OCI-LY3 (cell line): Measurements from ENCODE around the gene PABPN1.

Experiments used
- H2AFZ ChIP-seq: fragments of 200-600, 300-600 bp; shearing (Covaris generic); 2 replicates; pipeline ENCODE4 v1.6.0; 2014; ENCODE audit warnings: antibody characterized with exemption, low read depth, low read length
- H3K27ac ChIP-seq: fragments of 200-600, 300-600 bp; sonication (generic); 2 replicates; pipeline ENCODE4 v1.5.1; 2014; ENCODE audit warnings: mild to moderate bottlenecking, low read length, moderate library complexity, mixed read lengths
- H3K27me3 ChIP-seq: fragments of 200-600, 300-600 bp; sonication (generic); 2 replicates; pipeline ENCODE4 v1.6.1; 2014; ENCODE audit warnings: low read depth, low read length, mixed read lengths
- H3K36me3 ChIP-seq: fragments of 200-600, 300-600 bp; sonication (generic); replicated peaks from 2 replicates; pipeline ENCODE3; 2014; ENCODE audit warnings: low read depth, low read length, mixed read lengths
- H3K4me1 ChIP-seq: fragments of 300-600, 200-600 bp; sonication (generic); 2 replicates; pipeline ENCODE4 v1.6.1; 2014; ENCODE audit warnings: low read length, mixed read lengths
- H3K4me2 ChIP-seq: fragments of 200-600, 300-600 bp; sonication (generic); 2 replicates; pipeline ENCODE4 v1.6.1; 2014; ENCODE audit warnings: low read length, mixed read lengths
- H3K4me3 ChIP-seq: fragments of 300-600, 200-600 bp; sonication (generic); 2 replicates; pipeline ENCODE4 v1.5.1; 2014; ENCODE audit warnings: antibody characterized with exemption, mild to moderate bottlenecking, low read length, moderate library complexity
- H3K79me2 ChIP-seq: fragments of 300-600, 200-600 bp; shearing (Covaris generic); 2 replicates; pipeline ENCODE4 v1.6.1; 2014; ENCODE audit warnings: mild to moderate bottlenecking, low read length, mixed read lengths
- H3K9ac ChIP-seq: fragments of 300-600, 200-600 bp; shearing (Covaris generic); 2 replicates; pipeline ENCODE4 v1.6.0; 2014; ENCODE audit warnings: mild to moderate bottlenecking, low read length, moderate library complexity
- H3K9me3 ChIP-seq: fragments of 200-600, 300-600 bp; shearing (Covaris generic); 2 replicates; pipeline ENCODE4 v1.6.1; 2014; ENCODE audit warnings: low read length, mixed read lengths; ENCODE audit not compliant: insufficient read depth
- H4K20me1 ChIP-seq: fragments of 200-600, 300-600 bp; sonication (generic); 2 replicates; pipeline ENCODE4 v1.6.1; 2016; ENCODE audit warnings: low read length, mixed read lengths; ENCODE audit not compliant: insufficient read depth
- EZH2phosphoT487 ChIP-seq: fragments of 200-600 bp; shearing (Covaris generic); IDR thresholded peaks from 2 replicates; pipeline ENCODE4 v1.6.1; 2018; ENCODE audit warnings: antibody characterized with exemption, mixed run types, low read depth
- TF ChIP-seq, protein P1 (sequence below): fragments of 200-600, 300-600 bp; sonication (generic); IDR thresholded peaks from 2 replicates; pipeline ENCODE4 v1.5.1; 2014; ENCODE audit warnings: antibody characterized with exemption, low read length, low read depth

The PABPN1 gene

DNA sequence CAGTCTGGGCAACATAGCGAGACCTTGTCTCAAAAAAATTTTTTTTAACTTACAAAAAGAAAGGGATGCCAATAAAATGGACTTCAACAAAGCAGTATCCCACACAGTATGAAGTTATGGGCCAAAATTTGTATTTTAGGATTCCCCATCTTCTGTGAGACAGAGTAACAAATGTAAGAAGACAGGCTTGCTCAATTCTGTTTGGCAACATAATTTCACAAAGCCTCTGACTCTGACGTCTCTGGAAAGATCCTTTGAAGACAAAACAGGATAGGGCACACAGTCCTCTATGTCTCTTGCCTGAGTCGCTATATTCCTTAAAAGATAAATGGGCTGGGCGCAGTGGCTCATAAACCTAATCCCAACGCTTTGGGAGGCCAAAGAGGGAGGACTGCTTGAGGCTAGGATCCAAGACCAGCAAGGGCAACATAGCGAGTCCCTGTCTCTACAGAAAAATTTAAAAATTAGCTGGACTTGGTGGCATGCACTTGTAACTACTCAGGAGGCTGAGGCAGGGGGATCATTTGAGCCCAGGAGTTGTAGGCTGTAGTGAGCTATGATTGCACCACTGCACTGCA, 34.3 kb upstream of the PABPN1 start:
- peak overlapping the region; percentile 69 for H3K9ac ChIP-seq
- H3K4me1 ChIP-seq: peaks cover 12% of the 10 kb centered on the region
- H3K4me2 ChIP-seq: peak overlapping the region; percentile 86
- H3K36me3 ChIP-seq: peaks cover 5% of the 10 kb centered on the region
- TF ChIP-seq, protein P1, sequence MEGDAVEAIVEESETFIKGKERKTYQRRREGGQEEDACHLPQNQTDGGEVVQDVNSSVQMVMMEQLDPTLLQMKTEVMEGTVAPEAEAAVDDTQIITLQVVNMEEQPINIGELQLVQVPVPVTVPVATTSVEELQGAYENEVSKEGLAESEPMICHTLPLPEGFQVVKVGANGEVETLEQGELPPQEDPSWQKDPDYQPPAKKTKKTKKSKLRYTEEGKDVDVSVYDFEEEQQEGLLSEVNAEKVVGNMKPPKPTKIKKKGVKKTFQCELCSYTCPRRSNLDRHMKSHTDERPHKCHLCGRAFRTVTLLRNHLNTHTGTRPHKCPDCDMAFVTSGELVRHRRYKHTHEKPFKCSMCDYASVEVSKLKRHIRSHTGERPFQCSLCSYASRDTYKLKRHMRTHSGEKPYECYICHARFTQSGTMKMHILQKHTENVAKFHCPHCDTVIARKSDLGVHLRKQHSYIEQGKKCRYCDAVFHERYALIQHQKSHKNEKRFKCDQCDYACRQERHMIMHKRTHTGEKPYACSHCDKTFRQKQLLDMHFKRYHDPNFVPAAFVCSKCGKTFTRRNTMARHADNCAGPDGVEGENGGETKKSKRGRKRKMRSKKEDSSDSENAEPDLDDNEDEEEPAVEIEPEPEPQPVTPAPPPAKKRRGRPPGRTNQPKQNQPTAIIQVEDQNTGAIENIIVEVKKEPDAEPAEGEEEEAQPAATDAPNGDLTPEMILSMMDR: no peak
- TF ChIP-seq EZH2phosphoT487: no peak
- no peaks in the 10 kb centered on the region for H3K9me3 ChIP-seq
- H4K20me1 ChIP-seq: no peaks in the 10 kb centered on the region
- no peaks in the 10 kb centered on the region for H3K27me3 ChIP-seq
- H3K4me3 ChIP-seq: peak overlapping the region; percentile 95
- no peak overlapping the region; the same call in 1 of the 2 replicates for H2AFZ ChIP-seq
- H3K27ac ChIP-seq: no peak overlapping the region
- peaks cover 24% of the 10 kb centered on the region for H3K79me2 ChIP-seq

GRCh38 chr14:23294734-23295561, 26.3 kb upstream of the PABPN1 start:
- Histone ChIP-seq H3K27me3 (no peaks in the 10 kb centered on the region), H3K9ac (no peak overlapping the region)

GRCh38 chr14:23296012-23296777, 25.1 kb upstream of the PABPN1 start:
- no peaks in the 10 kb centered on the region for H3K27me3 ChIP-seq

More at GRCh38 chr14:23294734-23295561, 26.3 kb upstream of the PABPN1 start:
- Histone ChIP-seq H3K79me2 (peaks cover 1% of the 10 kb centered on the region; the same call in 1 of the 2 replicates), H3K4me1 (peaks cover 26% of the 10 kb centered on the region), H3K27ac (no peak overlapping the region), H3K4me2 (peak overlapping the region; percentile 49), H3K9me3 (no peaks in the 10 kb centered on the region), H2AFZ (no peak overlapping the region), H3K36me3 (peaks cover 28% of the 10 kb centered on the region), H3K4me3 (peak overlapping the region; percentile 47), H4K20me1 (no peaks in the 10 kb centered on the region)
- TF ChIP-seq EZH2phosphoT487: no peak
- TF ChIP-seq, protein P1: peak; percentile 80

More at GRCh38 chr14:23296012-23296777, 25.1 kb upstream of the PABPN1 start:
- Histone ChIP-seq H3K9me3 (no peaks in the 10 kb centered on the region), H2AFZ (no peak overlapping the region), H3K4me2 (no peak overlapping the region), H4K20me1 (no peaks in the 10 kb centered on the region), H3K4me3 (no peak overlapping the region), H3K79me2 (peaks cover 12% of the 10 kb centered on the region), H3K27ac (no peak overlapping the region), H3K36me3 (peaks cover 28% of the 10 kb centered on the region), H3K9ac (no peak overlapping the region), H3K4me1 (peaks cover 33% of the 10 kb centered on the region)
- no peak for TF ChIP-seq EZH2phosphoT487
- TF ChIP-seq, protein P1: no peak
